NCI-H2171 (cell line): Measurements from ENCODE around the gene PRPH2.
"Not testable (repeated sequence)": the region's sequence is repeated elsewhere in the genome, so short reads cannot be mapped to it uniquely, and the experiment has no call there.

Experiments used
- DNase-seq: peaks from one replicate; lab custom pipeline; 2025; lab: John Stamatoyannopoulos, UW

Gene PRPH2

DNA sequence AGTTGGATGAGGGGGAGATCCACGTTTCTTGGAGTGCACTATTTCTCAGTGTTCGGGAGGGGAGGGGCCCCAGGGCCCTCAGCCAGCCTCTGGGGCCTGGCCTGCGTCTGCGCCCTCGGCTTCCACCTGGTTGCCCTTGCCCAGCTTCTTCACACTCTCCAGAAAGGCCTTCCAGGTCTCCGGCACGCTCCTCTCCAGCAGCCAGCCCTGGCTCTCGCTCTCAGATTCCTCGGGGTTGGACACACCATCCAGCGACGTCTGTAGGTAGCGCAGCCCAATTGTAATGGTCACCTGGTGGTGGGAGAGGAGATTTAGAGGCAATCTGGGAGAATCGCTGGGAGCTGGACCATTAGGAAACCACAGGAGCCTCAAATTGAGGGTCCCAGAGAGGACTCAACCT, 24.2 kb downstream of the PRPH2 start:
- DNase-seq, result no peak

DNA sequence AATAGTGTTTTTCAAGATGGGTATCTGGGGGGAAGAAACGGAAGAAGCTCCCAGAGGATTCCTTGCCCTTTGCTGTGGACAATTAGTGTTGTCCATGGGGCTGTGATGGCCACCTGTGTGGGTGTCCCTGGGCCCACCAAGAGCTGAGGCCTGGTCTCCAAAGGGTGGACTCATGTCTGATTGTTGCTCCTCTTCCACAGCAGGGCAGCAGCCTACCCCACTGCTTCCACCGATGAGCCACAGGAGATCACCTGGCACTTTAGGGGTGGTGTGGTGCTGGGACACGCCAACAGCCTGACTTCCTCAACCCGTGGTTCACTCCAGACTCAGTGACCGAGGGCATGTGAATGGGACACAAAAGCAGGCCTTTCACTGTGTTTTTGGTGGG, 25.1 kb downstream of the PRPH2 start:
- no peak for DNase-seq

DNA sequence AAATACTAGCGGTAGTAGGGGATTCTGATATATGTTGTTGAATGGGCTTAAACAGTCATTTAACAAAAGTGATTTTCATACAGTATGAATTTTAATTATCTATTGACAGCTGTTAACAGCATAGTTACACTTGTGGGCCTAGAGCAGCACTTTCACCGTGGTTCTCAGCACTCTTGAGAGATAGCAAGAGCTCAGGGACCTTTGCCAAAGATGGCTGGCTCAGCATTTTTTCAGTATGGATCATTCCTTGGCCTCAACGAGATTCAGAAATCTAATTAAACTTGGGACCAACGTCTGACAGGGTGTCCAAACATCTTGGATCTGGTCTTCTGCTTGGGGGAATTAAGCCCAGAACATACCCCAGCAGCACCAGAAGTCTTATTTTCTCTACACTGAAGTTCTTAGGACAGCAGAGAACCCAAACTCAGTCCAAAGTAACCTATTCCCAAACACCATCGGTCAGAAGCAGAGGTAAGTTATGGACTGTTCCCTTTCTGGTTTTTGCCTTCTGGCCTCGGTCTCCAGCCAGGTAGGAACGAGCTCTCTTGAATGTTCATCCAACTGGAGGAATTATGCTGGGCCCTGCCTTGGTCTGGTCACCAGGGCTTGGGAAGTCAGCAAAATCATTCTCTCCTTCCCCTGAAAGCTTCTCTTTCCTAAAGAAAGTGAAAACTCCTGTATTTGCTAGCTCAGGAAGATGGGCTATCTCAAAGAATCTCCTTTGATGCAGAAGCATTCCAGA, 25.7 kb downstream of the PRPH2 start:
- DNase-seq, result no peak

DNA sequence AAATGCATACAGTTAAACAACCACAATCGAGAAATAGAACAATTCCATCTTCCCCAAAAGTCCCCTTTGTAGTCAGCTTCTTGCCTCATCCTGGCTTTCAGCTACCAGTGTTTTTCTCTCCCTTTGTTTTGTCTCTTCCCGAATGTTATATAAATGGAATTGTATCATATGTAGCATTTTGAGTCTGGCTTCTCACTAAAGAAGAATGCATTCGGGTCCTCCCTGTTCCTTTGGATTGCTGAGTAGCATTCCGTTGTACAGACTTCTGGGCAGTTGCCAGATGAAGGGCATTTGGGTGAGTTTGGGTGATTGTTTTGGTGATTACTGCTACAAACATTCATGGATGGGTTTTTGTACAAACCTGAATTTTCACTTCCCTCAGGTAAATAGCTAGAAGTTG, 27.8 kb downstream of the PRPH2 start:
- DNase-seq, result no peak

DNA sequence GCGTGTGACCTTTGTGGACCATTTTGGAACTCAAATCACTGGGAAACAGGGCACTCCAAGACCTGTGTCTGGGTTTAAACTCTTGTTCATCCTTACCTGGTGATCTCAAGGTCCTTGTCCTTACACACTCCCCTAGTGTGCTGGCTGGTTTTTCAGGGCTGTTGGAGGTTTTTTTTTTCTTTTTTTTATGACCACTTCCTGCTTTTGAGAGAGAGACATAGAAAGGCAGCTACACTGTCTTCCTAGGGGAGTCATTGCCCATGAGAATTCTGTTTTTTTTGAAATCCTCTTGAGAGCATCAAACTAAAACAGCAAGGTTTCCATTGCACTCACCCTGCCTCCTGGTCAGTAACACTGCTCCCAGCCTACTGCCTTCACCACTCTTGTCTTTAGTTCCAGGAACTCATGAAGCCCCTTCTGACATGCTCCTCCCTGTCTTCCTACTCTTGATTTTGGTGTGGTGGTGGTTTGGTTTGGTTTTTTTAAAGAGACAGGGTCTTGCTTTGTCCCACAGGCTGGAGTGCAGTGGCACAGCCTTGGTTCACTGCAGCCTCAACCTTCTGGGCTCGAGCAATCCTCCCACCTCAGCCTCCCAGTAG, 28.6 kb downstream of the PRPH2 start:
- DNase-seq, result no peak

DNA sequence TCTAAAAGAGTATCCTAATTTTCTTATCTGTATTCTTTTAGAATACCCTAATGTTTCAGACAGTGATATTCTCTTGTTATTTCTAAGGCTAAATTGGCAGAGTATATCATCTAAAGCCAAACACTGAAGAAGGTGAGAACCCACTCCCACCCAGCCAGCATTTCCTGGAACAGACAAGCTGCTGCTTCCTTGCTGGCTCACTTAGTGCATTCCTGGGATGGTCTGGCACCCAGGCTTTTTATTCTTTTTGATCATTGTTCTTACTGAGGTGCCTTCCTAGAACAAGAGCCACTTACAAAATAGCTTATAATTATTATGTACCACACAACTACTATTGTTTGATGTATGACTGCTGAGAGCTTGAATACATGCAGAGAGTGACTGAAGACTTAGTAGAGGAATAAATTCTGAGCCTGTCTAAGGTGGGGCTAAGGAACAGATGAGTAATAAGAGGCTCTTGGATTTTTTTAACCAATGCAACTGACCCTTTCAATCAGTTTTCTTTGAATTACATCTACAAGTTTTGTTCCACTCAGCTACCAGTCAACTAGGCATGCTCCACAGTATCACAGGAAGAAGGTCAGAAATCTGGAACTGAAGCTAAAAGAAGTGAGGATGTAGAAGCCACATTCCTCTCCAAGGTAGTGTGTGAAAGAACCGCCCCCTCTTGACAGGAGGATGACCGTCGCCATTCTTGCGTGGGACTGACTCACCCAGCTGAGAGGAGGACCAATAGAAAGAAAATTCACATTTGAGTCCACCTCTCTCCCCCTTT, 30.1 kb downstream of the PRPH2 start:
- DNase-seq, result no peak

DNA sequence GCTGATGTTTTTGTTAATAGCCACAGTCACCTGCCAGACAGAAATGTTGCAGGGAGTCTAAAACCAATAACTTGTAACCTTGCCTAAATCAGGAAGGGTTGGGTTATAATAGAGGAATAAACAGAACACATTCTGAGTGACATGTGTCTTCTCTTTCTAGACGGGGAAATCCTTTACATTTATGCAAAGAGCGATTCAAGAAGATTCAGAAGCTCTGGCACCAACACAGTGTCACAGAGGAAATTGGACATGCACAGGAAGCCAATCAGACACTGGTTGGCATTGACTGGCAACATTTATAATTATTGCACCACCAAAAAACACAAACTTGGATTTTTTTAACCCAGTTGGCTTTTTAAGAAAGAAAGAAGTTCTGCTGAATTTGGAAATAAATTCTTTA, 31.5 kb downstream of the PRPH2 start:
- DNase-seq, result no peak

DNA sequence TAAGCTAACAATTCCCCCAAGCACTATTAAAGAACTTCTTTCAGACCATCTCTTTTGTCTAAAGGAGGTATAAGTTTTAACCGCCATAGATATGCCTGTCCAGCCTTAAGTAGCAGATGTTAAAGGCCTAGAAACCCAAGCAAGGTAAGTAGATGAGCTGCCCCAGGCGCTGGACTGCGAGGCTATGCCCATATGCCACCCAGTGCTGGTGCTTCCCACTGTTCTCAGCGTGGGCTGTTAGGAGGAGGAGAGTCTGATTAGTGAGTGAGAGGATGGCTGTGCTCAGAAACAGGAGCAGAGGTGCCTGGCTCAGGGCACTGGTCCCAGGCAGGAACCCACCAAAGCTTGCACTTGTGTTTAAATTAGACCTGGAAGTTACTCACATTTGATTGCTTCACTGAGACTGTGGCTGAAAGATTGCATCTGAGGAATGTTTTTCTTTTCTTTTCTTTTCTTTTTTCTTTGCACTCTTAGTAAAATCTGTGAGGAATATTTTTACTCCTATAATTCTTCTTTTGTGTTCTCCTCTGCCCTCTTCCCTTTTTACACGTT, 32.2 kb downstream of the PRPH2 start:
- DNase-seq, result no peak

DNA sequence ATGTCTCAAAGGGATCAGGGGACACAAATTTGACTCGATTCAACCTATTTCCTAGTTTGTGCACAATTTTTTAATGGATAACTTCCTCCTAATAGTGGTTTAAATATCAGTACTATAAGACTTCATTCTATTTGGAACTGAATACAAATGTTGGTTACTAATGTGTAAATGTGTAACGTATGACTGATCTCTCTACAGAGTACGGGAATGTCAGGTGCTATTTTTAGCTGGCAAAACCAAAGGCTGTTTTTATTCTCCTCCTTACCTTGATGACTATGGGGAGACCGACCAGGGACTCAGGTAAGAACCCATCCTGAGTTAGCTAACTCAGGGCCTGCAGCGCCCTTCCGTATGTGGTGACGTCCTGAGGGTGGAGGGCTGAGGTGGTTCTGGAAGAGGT, 33.0 kb downstream of the PRPH2 start:
- no peak for DNase-seq

DNA sequence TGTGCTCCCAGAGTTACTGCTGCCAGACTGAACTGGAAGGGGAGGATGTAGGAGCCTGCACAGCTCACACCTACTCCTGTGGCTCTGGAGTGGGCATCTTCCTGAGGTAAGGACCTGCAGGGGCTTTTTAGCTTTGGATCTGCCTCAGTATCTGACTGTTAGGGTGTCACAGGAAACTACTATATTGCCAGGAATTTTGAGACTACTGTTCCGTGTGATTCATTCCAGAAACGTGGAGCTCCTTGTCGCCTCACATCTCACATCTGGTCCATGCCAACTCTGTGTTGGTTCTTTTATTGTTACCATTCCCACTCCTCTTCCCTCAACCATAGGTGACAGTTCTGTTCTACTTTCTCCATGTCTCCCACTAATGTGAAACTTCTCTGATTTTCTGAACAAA, 34.1 kb downstream of the PRPH2 start:
- DNase-seq, result no peak

DNA sequence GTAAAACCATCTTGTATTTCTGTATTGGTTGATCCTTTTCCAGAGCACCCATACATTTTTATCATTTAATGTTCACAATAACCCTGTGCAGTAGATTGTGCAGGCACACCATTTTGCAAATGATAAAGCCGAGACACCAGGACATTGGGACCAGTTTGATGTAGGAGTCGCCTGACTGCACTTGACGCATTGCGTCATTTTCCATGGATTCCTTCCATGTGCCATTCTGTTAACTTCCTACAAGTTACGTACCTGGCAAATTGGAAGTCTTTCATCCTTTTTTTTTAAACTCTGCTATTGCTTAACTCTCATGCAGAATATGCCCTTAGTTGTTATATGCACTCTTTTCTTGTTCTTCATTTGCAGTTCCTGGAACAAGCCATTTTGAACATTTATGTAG, 43.0 kb downstream of the PRPH2 start:
- DNase-seq, result no peak

DNA sequence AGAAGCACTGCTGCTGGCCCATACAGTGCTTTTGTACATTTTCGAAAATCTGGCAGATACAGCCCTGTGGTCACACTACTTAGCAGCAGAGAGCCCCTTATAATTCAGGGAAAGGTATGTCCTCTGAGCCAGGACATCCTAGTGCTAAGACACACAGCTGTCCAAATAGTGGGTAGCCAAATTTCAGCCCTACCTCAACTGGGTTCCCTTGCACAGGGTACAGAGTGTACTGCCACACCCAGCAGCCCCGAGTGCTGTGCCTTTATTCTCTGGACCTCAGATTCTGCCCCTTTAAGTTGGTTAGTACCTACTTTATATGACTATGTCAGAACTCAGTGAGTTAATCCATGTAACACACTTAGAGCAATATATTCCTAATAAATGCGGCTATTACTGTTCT, 47.6 kb downstream of the PRPH2 start:
- DNase-seq, result no peak

DNA sequence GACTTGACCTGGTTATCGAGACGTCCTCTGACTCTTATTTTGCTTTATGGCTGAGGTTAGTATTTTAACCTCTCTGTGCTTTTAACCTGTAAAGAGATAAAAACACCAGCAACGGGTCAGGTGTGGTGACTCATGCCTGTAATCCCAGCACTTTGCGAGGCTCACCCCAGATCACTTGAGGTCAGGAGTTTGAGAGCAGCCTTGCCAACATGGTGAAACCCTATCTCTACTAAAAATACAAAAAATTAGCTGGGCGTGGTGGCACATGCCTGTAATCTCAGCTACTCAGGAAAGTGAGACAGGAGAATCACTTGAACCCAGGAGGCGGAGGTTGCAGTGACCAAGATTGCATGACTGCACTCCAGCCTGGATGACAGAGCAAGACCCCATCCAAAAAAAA, 48.0 kb downstream of the PRPH2 start:
- not testable (repeated sequence) for DNase-seq

DNA sequence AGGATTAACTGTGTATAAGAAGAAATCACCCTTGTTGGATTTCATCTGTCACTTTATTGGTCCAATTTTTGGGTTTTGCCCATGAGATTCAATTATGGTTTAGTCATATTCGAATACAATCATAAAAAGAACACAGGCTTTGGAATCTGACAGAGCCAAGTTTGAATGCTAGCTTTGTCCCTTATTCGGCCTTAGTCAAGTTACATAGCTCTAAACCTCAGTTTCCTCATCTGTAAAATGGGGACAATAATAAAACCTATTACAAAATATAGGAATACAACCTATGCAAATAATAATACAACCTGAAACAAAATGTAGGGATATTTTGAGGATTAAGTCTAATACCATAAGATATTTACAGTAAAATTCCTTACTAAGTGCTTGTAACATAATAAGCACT, 57.7 kb downstream of the PRPH2 start:
- DNase-seq, result no peak

DNA sequence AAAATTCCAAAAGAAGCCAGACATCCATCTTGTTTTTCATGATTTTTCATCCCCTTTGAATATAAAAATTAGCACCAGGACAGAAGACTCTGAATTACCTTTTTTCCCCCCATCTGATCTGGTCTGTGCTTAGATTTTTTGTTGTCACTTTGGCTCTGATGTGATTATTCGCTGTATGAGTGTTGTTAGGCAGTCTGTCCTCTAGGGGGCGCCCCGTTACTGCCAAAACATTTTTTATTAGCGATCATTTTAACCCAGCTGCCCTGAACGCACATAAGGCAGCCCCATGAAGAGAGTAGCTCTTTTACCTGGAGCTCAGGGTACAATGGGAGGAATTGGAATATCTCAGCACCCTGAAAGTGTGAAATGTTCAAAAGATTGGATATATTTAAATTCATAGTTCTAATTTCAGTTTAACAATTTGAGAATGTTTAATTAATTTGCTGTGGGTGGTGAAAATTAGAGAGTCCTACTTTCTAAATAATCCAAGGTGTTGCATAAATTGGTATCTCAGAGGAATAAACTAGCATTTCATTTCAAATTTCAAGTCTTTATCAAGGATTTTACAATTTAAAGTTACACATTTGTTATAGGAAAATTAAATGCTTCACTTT, 60.8 kb downstream of the PRPH2 start:
- peak; percentile 44 for DNase-seq

DNA sequence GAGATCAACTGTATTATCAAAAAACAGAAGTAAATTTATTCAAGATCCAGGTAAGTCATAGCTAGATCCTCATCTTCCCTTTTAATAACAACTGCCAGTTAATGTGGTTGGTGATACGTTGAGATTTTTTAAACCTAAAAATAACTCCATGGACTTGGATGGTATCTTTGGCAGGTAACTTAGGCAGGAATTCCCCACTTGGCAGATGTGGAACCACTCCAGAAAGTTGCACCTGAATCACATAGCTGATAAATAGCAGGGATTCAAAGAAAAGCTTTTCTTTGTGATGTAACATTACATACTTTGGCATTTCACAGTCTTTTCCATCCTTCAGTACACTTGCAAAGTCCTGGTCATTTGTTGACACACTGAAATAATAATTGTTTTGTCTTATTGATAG, 62.6 kb downstream of the PRPH2 start:
- no peak for DNase-seq

DNA sequence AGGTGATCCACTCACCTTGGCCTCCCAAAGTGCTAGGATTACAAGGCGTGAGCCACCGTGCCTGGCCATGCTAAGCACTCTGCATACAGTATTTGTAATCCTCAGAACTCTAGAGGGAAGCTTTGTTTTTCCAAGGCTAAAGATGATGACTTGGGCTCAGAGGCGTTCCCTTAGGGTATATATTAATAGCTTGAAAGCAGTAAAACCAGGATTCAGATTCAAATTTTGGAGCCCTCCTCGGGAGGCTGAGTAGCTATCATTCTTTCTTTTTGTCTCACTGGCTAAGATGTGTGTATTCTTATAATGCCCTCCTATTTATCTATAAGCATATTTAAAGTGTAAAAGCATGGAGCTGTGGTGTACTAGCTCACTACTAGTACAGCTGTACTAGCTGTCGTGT, 68.5 kb downstream of the PRPH2 start:
- DNase-seq, result no peak

DNA sequence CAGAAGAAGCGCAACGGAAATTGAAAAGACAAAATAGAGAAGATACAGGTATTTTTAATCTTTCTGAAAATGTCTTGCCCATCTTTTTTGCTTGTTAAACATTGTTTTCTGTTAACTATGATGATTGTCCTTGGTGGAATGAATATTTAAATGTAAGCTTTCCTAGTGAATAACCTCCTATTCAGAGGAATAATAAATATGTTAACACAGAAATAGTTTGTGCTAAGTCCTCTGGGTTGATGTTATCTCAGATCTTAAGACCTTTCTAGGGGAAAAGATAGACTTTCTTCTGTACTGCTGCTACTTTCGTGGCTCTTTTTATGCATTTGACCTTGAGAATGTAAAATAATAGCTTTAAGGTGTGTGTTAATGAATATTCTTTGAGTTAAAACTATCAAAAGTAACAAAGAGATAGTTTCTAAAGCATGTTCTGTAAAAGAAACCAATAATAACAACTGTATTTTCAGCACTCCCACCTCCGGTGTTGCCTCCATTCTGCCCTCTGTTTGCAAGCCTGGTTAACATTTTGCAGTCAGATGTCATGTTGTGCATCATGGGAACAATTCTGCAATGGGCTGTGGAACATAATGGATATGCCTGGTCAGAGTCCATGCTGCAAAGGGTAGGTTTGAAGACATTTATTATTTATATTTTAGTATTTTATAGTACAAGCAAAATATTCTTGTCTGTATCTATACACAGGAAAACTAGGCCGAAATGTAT, 70.2 kb downstream of the PRPH2 start:
- DNase-seq, result no peak
